VCaP (cell line): Measurements from ENCODE around the gene RNU2-63P.
A peak's percentile ranks its signal among the peaks of the same experiment; 100 is the strongest.
"Not testable (repeated sequence)": the region's sequence is repeated elsewhere in the genome, so short reads cannot be mapped to it uniquely, and the experiment has no call there.

Experiments used
- H3K27ac ChIP-seq: fragments of 450-650 bp; 2 replicates; pipeline ENCODE4 v1.5.1; 2017
- TF ChIP-seq, protein P1 (sequence below): fragments of 450-650 bp; conservative IDR thresholded peaks from 2 replicates; pipeline ENCODE4 v1.5.1; 2017; ENCODE audit warnings: mild to moderate bottlenecking, moderate library complexity

Gene RNU2-63P

DNA sequence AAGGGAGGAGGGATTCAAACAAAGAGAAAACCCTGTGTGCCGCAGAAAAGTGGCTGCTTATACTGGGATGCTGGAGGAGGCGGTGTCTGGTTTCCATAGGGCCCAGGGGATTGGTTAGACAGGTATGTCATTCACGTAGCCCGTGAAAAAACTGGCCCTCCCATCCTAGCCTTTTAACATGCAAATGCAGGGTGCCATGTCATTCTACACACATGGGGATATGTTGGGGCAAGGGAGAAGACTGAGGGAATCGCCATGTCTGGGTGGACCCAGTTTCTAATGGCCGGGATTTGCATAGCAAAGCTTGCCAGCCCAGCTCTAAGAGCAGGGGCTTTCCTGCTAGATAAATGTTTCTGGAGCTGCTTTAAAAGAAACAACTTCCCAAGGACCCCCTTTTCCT, 8.2 kb upstream of the RNU2-63P start:
- TF ChIP-seq, protein P1, sequence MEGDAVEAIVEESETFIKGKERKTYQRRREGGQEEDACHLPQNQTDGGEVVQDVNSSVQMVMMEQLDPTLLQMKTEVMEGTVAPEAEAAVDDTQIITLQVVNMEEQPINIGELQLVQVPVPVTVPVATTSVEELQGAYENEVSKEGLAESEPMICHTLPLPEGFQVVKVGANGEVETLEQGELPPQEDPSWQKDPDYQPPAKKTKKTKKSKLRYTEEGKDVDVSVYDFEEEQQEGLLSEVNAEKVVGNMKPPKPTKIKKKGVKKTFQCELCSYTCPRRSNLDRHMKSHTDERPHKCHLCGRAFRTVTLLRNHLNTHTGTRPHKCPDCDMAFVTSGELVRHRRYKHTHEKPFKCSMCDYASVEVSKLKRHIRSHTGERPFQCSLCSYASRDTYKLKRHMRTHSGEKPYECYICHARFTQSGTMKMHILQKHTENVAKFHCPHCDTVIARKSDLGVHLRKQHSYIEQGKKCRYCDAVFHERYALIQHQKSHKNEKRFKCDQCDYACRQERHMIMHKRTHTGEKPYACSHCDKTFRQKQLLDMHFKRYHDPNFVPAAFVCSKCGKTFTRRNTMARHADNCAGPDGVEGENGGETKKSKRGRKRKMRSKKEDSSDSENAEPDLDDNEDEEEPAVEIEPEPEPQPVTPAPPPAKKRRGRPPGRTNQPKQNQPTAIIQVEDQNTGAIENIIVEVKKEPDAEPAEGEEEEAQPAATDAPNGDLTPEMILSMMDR: no peak
- H3K27ac ChIP-seq: no peak overlapping the region

DNA sequence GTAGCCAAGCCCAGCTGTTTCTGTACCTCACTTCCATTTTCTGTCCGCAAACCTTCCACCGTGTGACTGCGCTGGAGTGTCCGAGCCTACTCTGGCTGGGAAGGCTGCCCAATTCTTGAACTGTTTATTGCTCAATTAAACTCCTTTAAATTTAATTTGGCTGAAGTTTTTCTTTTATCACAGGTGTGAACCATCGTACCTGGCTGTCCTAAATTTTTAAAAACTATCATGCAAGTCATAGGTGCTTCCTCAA, 6.2 kb upstream of the RNU2-63P start:
- no peak overlapping the region for H3K27ac ChIP-seq
- TF ChIP-seq, protein P1: no peak

DNA sequence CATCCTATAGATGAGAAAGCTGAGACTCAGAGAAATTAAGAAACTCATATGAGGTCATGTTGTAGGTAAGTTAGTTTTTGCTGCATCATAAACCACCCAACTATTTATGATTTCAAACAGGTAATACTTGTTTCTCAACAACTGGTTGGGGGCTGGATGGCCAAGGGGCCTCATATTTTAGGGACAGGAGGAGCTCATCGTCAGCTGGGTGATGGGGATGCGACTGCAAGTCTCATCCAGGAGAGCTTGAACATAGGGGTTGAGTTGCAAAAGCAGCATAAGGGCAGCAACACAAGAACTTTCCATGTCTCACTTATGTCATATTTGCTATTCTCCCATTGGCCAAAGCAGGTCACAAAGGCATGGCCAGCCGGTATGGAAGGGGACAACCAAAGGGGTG, 3.6 kb upstream of the RNU2-63P start:
- TF ChIP-seq, protein P1: no peak
- no peak overlapping the region for H3K27ac ChIP-seq

DNA sequence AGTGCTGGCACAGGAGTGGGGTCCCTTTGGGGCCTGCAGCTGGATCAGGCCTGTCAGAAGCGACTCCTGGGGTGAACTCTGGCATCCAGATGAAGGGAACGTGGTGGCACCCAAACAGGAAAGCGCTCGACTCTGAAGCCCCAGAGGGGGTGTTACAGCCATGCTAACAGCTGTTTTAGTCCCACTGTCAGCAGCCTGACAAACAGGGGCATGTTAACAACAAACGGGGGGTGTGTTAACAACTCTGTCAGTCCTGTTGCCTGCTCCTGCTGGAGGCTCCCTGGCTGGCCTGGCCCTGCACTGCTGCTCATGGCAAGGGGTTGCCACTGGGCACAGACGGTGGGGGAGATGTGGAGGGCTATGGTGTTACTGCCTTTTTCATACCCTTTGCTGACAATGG, 2.6 kb upstream of the RNU2-63P start:
- TF ChIP-seq, protein P1: no peak
- H3K27ac ChIP-seq: no peak overlapping the region

DNA sequence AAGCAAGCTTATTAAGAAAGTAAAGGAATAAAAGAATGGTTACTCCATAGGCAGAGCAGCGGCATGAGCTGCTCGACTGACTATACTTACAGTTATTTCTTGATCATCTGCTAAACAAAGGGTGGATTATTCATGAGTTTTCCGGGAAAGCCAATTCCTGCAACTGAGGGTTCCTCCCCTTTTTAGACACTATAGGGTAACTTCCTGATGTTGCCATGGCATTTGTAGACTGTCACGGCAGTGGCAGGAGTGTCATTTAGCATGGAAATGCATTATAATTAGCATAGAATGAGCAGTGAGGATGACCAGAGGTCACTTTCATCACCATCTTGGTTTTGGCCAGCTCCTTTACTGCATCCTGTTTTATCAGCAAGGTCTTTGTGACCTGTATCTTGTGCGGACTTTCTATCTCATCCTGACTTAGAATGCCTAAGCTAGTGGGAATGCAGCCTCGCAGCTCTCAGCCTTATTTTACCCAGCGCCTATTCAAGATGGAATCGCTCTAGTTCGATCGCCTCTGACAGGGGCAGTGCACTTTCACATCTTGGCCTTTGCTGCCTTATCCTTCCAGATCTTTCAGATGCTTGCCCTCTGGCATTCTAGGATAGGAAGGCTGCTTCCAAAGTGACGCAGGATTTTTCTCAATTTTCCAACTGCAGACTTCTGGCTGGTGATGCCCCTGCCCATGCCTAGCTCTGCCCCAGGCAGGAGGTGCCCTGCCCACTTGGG, 1.9 kb upstream of the RNU2-63P start:
- not testable (repeated sequence) for H3K27ac ChIP-seq

DNA sequence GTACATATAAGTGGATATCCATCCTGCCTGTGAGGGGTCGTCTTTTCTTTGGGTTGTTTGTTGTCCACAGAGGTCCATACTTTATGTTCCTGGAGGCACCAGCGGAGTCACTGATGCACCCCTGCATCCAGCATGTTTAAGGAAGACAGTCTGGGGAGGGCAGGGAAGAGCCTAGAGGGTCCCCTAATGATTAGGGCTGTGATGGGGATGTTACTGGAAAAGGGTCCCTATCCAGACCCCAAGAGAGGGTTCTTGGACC, 1.4 kb upstream of the RNU2-63P start:
- not testable (repeated sequence) for H3K27ac ChIP-seq

DNA sequence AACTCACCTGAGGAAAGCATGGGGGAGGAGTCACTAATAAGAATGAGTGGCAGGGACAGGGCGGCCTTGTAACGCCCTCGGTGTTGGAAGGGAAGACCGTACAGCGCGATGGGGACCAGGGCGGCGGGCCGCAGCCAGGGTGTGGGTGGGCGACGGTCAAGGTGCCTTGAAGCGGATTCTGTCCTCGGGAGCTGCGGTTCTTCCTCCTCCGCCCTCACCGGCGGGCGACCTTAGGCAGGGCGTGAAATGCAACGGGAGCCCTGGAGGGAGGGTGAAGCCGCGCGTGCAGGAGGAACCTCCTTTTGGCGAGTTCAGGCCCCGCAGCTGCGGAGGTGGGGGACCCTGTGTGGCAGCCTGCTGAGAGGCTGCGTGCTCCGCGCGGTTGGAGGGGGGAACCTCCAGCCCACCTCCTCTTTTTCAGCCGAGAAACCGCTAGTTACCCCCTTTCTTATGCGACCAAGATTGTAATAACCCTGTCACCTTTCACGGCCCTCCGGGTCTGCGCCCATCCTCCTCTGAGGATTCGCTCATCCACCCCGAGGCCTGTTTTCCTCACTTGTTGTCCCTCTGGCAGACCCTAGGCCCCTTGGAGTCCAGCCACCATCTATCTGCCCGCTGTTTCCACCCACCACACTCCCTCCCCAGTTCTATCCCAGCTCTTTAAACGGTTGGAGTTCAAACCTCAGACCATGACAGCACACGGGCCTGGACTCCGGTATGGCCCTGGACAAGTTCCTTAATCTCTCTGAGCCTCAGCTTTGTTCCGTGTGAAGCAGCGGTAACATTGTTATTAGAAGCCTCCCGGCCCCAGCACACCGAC, 823 bp upstream of the RNU2-63P start:
- peak overlapping the region; percentile 98 for H3K27ac ChIP-seq
- TF ChIP-seq, protein P1: no peak

DNA sequence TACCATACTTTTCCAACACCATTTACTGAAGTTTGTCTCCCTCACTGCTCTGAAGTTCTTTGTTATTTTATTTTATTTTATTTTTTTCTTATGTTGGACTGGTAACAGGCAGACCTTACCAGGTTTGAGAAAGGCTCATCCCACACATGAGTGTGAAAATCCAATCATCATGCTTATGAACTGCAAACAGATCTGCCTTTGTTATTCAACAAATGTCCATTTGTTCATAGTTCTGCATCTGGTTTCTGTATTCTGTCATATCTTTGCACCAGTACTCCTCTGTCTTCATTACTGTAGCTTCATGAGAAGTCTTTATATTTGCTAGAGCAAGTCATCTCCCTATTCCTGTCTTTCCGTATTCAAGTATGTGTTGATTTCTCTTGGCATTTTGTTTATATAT, 5.3 kb downstream of the RNU2-63P start:
- TF ChIP-seq, protein P1: no peak
- H3K27ac ChIP-seq: no peak overlapping the region
